ACC112 (cell line): ENCODE measurements around the gene PDLIM5.
A peak's percentile ranks its signal among the peaks of the same experiment; 100 is the strongest.

Source experiments
- H2AFZ ChIP-seq: fragments of 200-600 bp; sonication (generic); one replicate; pipeline ENCODE4 v1.6.0; 2017; ENCODE audit warnings: antibody characterized with exemption, low read length; ENCODE audit not compliant: unreplicated experiment
- H3K27ac ChIP-seq: fragments of 200-600 bp; sonication (generic); 2 replicates; pipeline ENCODE4 v1.5.1; 2014; ENCODE audit warnings: low read depth, mild to moderate bottlenecking, antibody characterized with exemption, low read length, moderate library complexity
- H3K27me3 ChIP-seq: fragments of 200-600 bp; sonication (generic); 2 replicates; pipeline ENCODE4 v1.6.1; 2014; ENCODE audit warnings: mild to moderate bottlenecking, antibody characterized with exemption, low read length, moderate library complexity, mixed read lengths; ENCODE audit not compliant: insufficient read depth
- H3K36me3 ChIP-seq: fragments of 200-600 bp; sonication (generic); 2 replicates; pipeline ENCODE4 v1.6.1; 2016; ENCODE audit warnings: mild to moderate bottlenecking, antibody characterized with exemption, low read length, moderate library complexity, mixed read lengths; ENCODE audit not compliant: insufficient read depth
- H3K4me1 ChIP-seq: fragments of 200-600 bp; sonication (generic); one replicate; pipeline ENCODE4 v1.6.1; 2016; ENCODE audit warnings: low read length, mixed read lengths; ENCODE audit not compliant: insufficient read depth, unreplicated experiment, control insufficient read depth
- H3K4me3 ChIP-seq: fragments of 200-600 bp; sonication (generic); 2 replicates; pipeline ENCODE4 v1.5.1; 2014; ENCODE audit warnings: mild to moderate bottlenecking, low read depth, low read length
- H3K79me2 ChIP-seq: fragments of 200-600 bp; sonication (generic); one replicate; pipeline ENCODE4 v1.6.0; 2016; ENCODE audit warnings: low read length; ENCODE audit not compliant: control insufficient read depth, unreplicated experiment, insufficient read depth

The PDLIM5 gene

GRCh38 chr4:94426783-94427182 is 25.0 kb upstream of the PDLIM5 start:
- no peaks in the 10 kb centered on the region for H3K79me2 ChIP-seq
- H3K36me3 ChIP-seq = 0 out of 2 replicates have a peak, but pooled peaks cover 4% of the 10 kb centered on the region
- H3K27ac ChIP-seq = no peak overlapping the region
- no peak overlapping the region for H3K4me3 ChIP-seq
- no peak overlapping the region for H2AFZ ChIP-seq
- H3K27me3 ChIP-seq = no peaks in the 10 kb centered on the region
- no peaks in the 10 kb centered on the region for H3K4me1 ChIP-seq

- H3K4me3 ChIP-seq = no peak overlapping the region
- no peaks in the 10 kb centered on the region for H3K4me1 ChIP-seq
- 0 out of 2 replicates have a peak, but pooled peaks cover 4% of the 10 kb centered on the region for H3K36me3 ChIP-seq
- no peak overlapping the region for H3K27ac ChIP-seq
- no peaks in the 10 kb centered on the region for H3K27me3 ChIP-seq
- H3K79me2 ChIP-seq = no peaks in the 10 kb centered on the region
- no peak overlapping the region for H2AFZ ChIP-seq
Measured at GRCh38 chr4:94428884-94429283, 22.9 kb upstream of the PDLIM5 start.

GRCh38 chr4:94430406-94430805 is 21.3 kb upstream of the PDLIM5 start:
- H3K27ac ChIP-seq = no peak overlapping the region
- no peaks in the 10 kb centered on the region for H3K27me3 ChIP-seq
- no peak overlapping the region for H3K4me3 ChIP-seq
- no peak overlapping the region for H2AFZ ChIP-seq
- 0 out of 2 replicates have a peak, but pooled peaks cover 4% of the 10 kb centered on the region for H3K36me3 ChIP-seq
- no peaks in the 10 kb centered on the region for H3K79me2 ChIP-seq
- no peaks in the 10 kb centered on the region for H3K4me1 ChIP-seq

GRCh38 chr4:94431388-94431787 is 20.4 kb upstream of the PDLIM5 start:
- H3K27ac ChIP-seq = no peak overlapping the region
- no peaks in the 10 kb centered on the region for H3K79me2 ChIP-seq
- H3K4me3 ChIP-seq = no peak overlapping the region
- H3K36me3 ChIP-seq = 0 out of 2 replicates have a peak, but pooled peaks cover under 1% of the 10 kb centered on the region
- no peak overlapping the region for H2AFZ ChIP-seq
- no peaks in the 10 kb centered on the region for H3K27me3 ChIP-seq
- no peaks in the 10 kb centered on the region for H3K4me1 ChIP-seq

- Histone ChIP-seq H3K4me3 (no peak overlapping the region), H3K27ac (no peak overlapping the region), H3K79me2 (no peaks in the 10 kb centered on the region), H3K4me1 (no peaks in the 10 kb centered on the region), H3K27me3 (no peaks in the 10 kb centered on the region), H3K36me3 (no peaks in the 10 kb centered on the region), H2AFZ (no peak overlapping the region)
Measured at GRCh38 chr4:94434505-94434904, 17.2 kb upstream of the PDLIM5 start.

- Histone ChIP-seq H3K27me3 (no peaks in the 10 kb centered on the region), H3K4me3 (no peak overlapping the region), H3K79me2 (no peaks in the 10 kb centered on the region), H3K4me1 (no peaks in the 10 kb centered on the region), H2AFZ (no peak overlapping the region), H3K27ac (no peak overlapping the region), H3K36me3 (no peaks in the 10 kb centered on the region)
Measured at GRCh38 chr4:94435874-94436273, 15.9 kb upstream of the PDLIM5 start.

- Histone ChIP-seq H3K4me3 (no peak overlapping the region), H3K36me3 (no peaks in the 10 kb centered on the region), H3K79me2 (no peaks in the 10 kb centered on the region), H3K4me1 (no peaks in the 10 kb centered on the region), H3K27ac (no peak overlapping the region), H3K27me3 (no peaks in the 10 kb centered on the region), H2AFZ (no peak overlapping the region)
Measured at GRCh38 chr4:94436512-94436911, 15.2 kb upstream of the PDLIM5 start.

GRCh38 chr4:94439606-94440005 is 12.1 kb upstream of the PDLIM5 start:
- Histone ChIP-seq H3K79me2 (no peaks in the 10 kb centered on the region), H3K27ac (no peak overlapping the region), H3K27me3 (no peaks in the 10 kb centered on the region), H3K36me3 (no peaks in the 10 kb centered on the region), H2AFZ (no peak overlapping the region), H3K4me3 (no peak overlapping the region), H3K4me1 (peaks cover 11% of the 10 kb centered on the region)

- no peaks in the 10 kb centered on the region for H3K27me3 ChIP-seq
- no peaks in the 10 kb centered on the region for H3K79me2 ChIP-seq
- peaks cover 30% of the 10 kb centered on the region for H3K4me1 ChIP-seq
- no peak overlapping the region for H3K27ac ChIP-seq
- no peak overlapping the region for H2AFZ ChIP-seq
- H3K36me3 ChIP-seq = no peaks in the 10 kb centered on the region
- H3K4me3 ChIP-seq = no peak overlapping the region
Measured at GRCh38 chr4:94441838-94442237, 9.9 kb upstream of the PDLIM5 start.

- peaks cover 34% of the 10 kb centered on the region for H3K4me1 ChIP-seq
- H3K27ac ChIP-seq = 0 out of 2 replicates have a peak overlapping the region, but pooled peaks have one; percentile 6
- H2AFZ ChIP-seq = peak overlapping the region; percentile 29
- no peaks in the 10 kb centered on the region for H3K27me3 ChIP-seq
- H3K4me3 ChIP-seq = no peak overlapping the region
- H3K79me2 ChIP-seq = no peaks in the 10 kb centered on the region
- H3K36me3 ChIP-seq = no peaks in the 10 kb centered on the region
Measured at GRCh38 chr4:94442251-94442650, 9.5 kb upstream of the PDLIM5 start.

GRCh38 chr4:94446386-94446785 is 5.4 kb upstream of the PDLIM5 start:
- Histone ChIP-seq H2AFZ (peak overlapping the region; percentile 80), H3K4me1 (peaks cover 53% of the 10 kb centered on the region), H3K79me2 (no peaks in the 10 kb centered on the region), H3K27me3 (no peaks in the 10 kb centered on the region), H3K27ac (peak overlapping the region; percentile 64), H3K4me3 (no peak overlapping the region; the same call in 1 of the 2 replicates), H3K36me3 (no peaks in the 10 kb centered on the region)
